Colon (tissue), 2 donors: Measurements from ENCODE around the gene GNG11.
"Not testable (repeated sequence)": the region's sequence is repeated elsewhere in the genome, so short reads cannot be mapped to it uniquely, and the experiment has no call there.

Experiments
- FAIRE-seq: peaks from 2 replicates; lab custom pipeline; 2012; peaks lifted over from hg19 to GRCh38; lab: Jason Lieb, UNC
- donor health status: control.
- donor health status: control.

Gene GNG11

GRCh38 chr7:93921607-93922566 lies at the start of gene GNG11:
TSS of gene GNG11 (plus strand) at chr7:93921735. CDS start at chr7:93922138, 403 bp downstream.
- FAIRE-seq, result no peak

- FAIRE-seq, result no peak
These were observed 47.4 kb upstream of the GNG11 start for GRCh38 chr7:93873998-93874574.

- no peak for FAIRE-seq
These were observed 43.8 kb upstream of the GNG11 start for GRCh38 chr7:93877742-93878141.

- FAIRE-seq, result no peak
These were observed 42.2 kb upstream of the GNG11 start for GRCh38 chr7:93879356-93879755.

GRCh38 chr7:93882468-93882867 lies 39.1 kb upstream of the GNG11 start:
- FAIRE-seq, result no peak

- no peak for FAIRE-seq
These were observed 38.2 kb upstream of the GNG11 start for GRCh38 chr7:93883078-93883916.

- no peak for FAIRE-seq
These were observed 37.6 kb upstream of the GNG11 start for GRCh38 chr7:93883917-93884345.

- FAIRE-seq, result no peak
These were observed 37.0 kb upstream of the GNG11 start for GRCh38 chr7:93884541-93884940.

GRCh38 chr7:93889261-93889660 lies 32.3 kb upstream of the GNG11 start:
- FAIRE-seq, result no peak

- no peak for FAIRE-seq
These were observed 31.5 kb upstream of the GNG11 start for GRCh38 chr7:93890041-93890463.

- no peak for FAIRE-seq
These were observed 31.0 kb upstream of the GNG11 start, which contains the start of gene TFPI2 for GRCh38 chr7:93890464-93891068. TSS of gene TFPI2 (minus strand) at chr7:93890753. CDS start at chr7:93890678, 75 bp downstream.

- no peak for FAIRE-seq
These were observed 27.1 kb upstream of the GNG11 start for GRCh38 chr7:93894426-93894825.

- FAIRE-seq, result no peak
These were observed 26.4 kb upstream of the GNG11 start for GRCh38 chr7:93894966-93895640.

GRCh38 chr7:93895859-93896600 lies 25.5 kb upstream of the GNG11 start:
- FAIRE-seq, result no peak

- FAIRE-seq, result no peak
These were observed 23.9 kb upstream of the GNG11 start for GRCh38 chr7:93897680-93898079.

- FAIRE-seq, result no peak
These were observed 18.6 kb upstream of the GNG11 start for GRCh38 chr7:93902777-93903423.

- FAIRE-seq, result no peak
These were observed 15.3 kb upstream of the GNG11 start, which contains the start of gene GNGT1 for GRCh38 chr7:93906267-93906666. TSS of gene GNGT1 (plus strand) at chr7:93906567. CDS start at chr7:93906747, 180 bp downstream.

GRCh38 chr7:93910076-93910994 lies 11.2 kb upstream of the GNG11 start:
- no peak for FAIRE-seq

GRCh38 chr7:93911242-93911641 lies 10.3 kb upstream of the GNG11 start:
- FAIRE-seq, result not testable (repeated sequence)
